ENCODE data around the gene STT3A.

The STT3A gene

DNA sequence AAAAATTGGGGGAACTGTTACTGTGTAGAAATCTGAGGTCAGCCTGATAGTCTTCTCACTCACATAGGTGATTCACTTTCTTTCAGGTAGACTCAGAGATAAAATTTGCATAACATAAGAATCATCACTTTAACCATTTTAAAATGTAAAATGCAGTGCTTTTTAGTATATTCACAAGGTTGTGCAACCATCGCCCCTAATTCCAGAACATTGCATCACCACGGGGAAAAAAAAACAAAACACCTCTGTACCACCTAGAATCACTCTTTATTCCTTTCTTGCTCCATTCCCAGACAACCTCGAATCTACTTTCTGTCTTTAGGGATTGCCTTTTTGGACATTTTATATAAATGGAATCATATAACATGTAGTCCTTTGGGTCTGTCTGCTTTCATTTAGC, 53.2 kb downstream of the STT3A start:
- H3K4me1 ChIP-seq (ENCODE audit: control insufficient read depth in 2 of 2, insufficient read depth in 2 of 2, low read length in 2 of 2): no peaks in the 10 kb centered on the region
- H3K27me3 ChIP-seq (ENCODE audit: control insufficient read depth in 2 of 2, insufficient read depth in 2 of 2, low read length in 2 of 2): no peaks in the 10 kb centered on the region
- H3K9ac ChIP-seq (ENCODE audit: low read depth in 1 of 2, low read length in 2 of 2): no peak overlapping the region
- no peaks in the 10 kb centered on the region for H3K9me3 ChIP-seq (ENCODE audit: control insufficient read depth in 2 of 2, low read length in 2 of 2)
- H3K36me3 ChIP-seq (ENCODE audit: control insufficient read depth in 2 of 2, insufficient read depth in 2 of 2, low read length in 2 of 2): peaks cover 0 to 5% of the 10 kb centered on the region in 2 donors
- H3K4me3 ChIP-seq (ENCODE audit: low read length in 2 of 2): no peak overlapping the region
- no peak overlapping the region for H3K27ac ChIP-seq (ENCODE audit: low read depth in 2 of 2, low read length in 2 of 2)

DNA sequence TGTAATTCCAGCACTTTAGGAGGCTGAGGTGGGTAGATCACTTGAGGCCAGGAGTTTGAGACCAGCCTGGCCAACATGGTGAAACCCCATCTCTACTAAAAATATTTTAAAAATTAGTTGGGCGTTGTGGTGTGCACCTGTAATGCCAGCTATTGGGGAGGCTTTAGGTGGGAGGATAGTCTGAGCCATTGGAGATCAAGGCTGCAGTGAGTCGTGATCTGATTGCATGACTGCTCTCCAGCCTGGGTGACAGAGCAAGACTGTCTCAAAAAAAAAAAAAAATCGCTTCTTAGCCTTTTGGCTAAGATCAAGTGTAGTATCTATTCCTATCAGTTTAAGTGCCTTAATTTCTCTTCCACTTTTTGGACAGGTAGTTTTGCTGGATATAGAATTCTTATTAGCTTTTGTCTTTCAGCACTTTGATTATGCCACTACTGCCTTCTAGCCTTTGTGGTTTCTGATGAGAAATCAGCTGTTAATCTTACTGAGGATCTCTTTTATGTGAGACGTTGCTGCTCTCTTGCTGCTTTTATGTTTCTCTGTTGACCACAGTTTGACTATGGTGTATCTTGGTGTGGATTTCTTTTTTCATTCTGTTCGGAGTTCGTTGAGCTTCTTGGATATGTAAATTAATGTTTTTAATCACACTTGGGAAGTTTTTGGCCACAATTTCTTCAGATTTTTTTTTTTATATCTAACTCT, 57.0 kb downstream of the STT3A start:
- H3K27me3 ChIP-seq (ENCODE audit: control insufficient read depth in 2 of 2, insufficient read depth in 2 of 2, low read length in 2 of 2): no peaks in the 10 kb centered on the region
- H3K9me3 ChIP-seq (ENCODE audit: control insufficient read depth in 2 of 2, low read length in 2 of 2): no peaks in the 10 kb centered on the region
- H3K4me1 ChIP-seq (ENCODE audit: control insufficient read depth in 2 of 2, insufficient read depth in 2 of 2, low read length in 2 of 2): no peaks in the 10 kb centered on the region
- H3K27ac ChIP-seq (ENCODE audit: low read depth in 2 of 2, low read length in 2 of 2): no peak overlapping the region
- H3K9ac ChIP-seq (ENCODE audit: low read depth in 1 of 2, low read length in 2 of 2): no peak overlapping the region
- H3K4me3 ChIP-seq (ENCODE audit: low read length in 2 of 2): no peak overlapping the region
- H3K36me3 ChIP-seq (ENCODE audit: control insufficient read depth in 2 of 2, insufficient read depth in 2 of 2, low read length in 2 of 2): peaks cover 0 to 4% of the 10 kb centered on the region in 2 donors

DNA sequence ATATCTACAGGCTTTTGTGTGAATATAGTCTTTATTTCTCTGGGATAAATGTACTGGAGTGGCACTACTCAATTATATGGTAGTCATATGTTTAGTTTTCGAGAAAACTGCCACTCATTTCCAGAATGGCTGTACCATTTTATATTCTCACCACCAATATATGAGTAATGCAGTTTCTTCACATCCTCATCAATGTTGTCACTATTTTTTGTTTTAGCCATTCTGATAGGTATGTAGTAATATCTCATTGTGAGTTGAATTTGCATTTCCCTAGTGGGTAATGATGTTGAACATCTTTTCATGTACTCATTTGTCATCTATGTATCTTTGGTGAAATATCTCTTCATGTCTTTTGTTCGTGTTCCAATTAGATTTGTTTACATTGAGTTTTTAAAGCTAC, 70.0 kb downstream of the STT3A start:
- H3K4me3 ChIP-seq (ENCODE audit: low read length in 2 of 2): no peak overlapping the region
- H3K4me1 ChIP-seq (ENCODE audit: control insufficient read depth in 2 of 2, insufficient read depth in 2 of 2, low read length in 2 of 2): no peaks in the 10 kb centered on the region
- no peak overlapping the region for H3K27ac ChIP-seq (ENCODE audit: low read depth in 2 of 2, low read length in 2 of 2)
- H3K9ac ChIP-seq (ENCODE audit: low read depth in 1 of 2, low read length in 2 of 2): no peak overlapping the region
- no peaks in the 10 kb centered on the region for H3K9me3 ChIP-seq (ENCODE audit: control insufficient read depth in 2 of 2, low read length in 2 of 2)
- H3K27me3 ChIP-seq (ENCODE audit: control insufficient read depth in 2 of 2, insufficient read depth in 2 of 2, low read length in 2 of 2): no peaks in the 10 kb centered on the region
- no peaks in the 10 kb centered on the region for H3K36me3 ChIP-seq (ENCODE audit: control insufficient read depth in 2 of 2, insufficient read depth in 2 of 2, low read length in 2 of 2)

DNA sequence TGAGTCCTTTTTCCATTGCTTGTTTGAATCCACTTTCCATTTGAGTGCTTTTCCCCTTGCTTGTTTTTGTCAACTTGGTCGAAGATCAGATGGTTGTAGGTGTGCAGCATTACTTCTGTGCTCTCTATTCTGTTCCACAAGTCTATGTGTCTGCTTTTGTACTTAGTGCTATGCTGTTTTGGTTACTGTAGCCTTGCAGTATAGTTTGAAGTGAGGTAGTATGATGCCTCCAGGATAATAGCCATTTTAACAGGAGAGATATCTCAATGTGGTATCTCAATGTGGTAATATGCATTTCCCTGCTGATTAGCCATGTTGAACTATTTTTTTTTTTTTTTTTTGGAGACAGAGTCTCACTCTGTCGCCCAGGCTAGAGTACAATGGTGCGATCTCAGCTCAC, 71.3 kb downstream of the STT3A start:
- H3K27me3 ChIP-seq (ENCODE audit: control insufficient read depth in 2 of 2, insufficient read depth in 2 of 2, low read length in 2 of 2): no peaks in the 10 kb centered on the region

DNA sequence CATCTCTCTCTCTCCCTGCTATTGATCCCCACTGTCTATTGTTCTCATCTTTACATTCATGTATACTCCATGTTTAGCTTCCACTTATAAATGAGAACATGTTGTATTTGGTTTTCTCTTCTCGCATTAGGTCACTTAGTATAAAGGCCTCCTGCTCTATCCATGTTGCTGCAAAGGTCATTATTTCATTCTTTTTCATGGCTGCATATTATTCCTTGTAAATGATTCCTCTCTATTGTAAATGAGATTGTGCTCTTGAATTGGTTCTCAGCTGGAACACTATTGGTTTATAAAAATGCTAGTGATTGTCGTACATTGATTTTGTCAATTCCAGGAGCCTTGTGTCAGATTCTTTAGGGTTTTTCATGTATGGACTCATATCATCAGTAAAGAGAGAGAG, 74.5 kb downstream of the STT3A start:
- H3K9ac ChIP-seq (ENCODE audit: low read depth in 1 of 2, low read length in 2 of 2): no peak overlapping the region
- H3K9me3 ChIP-seq (ENCODE audit: control insufficient read depth in 2 of 2, low read length in 2 of 2): no peaks in the 10 kb centered on the region
- no peaks in the 10 kb centered on the region for H3K36me3 ChIP-seq (ENCODE audit: control insufficient read depth in 2 of 2, insufficient read depth in 2 of 2, low read length in 2 of 2)
- H3K4me3 ChIP-seq (ENCODE audit: low read length in 2 of 2): no peak overlapping the region
- H3K4me1 ChIP-seq (ENCODE audit: control insufficient read depth in 2 of 2, insufficient read depth in 2 of 2, low read length in 2 of 2): peaks cover 0 to 3% of the 10 kb centered on the region in 2 donors
- no peaks in the 10 kb centered on the region for H3K27me3 ChIP-seq (ENCODE audit: control insufficient read depth in 2 of 2, insufficient read depth in 2 of 2, low read length in 2 of 2)
- H3K27ac ChIP-seq (ENCODE audit: low read depth in 2 of 2, low read length in 2 of 2): no peak overlapping the region

More for the DNA sequence above, 71.3 kb downstream of the STT3A start:
- Histone ChIP-seq H3K9ac (ENCODE audit: low read depth in 1 of 2, low read length in 2 of 2) (no peak overlapping the region), H3K9me3 (ENCODE audit: control insufficient read depth in 2 of 2, low read length in 2 of 2) (no peaks in the 10 kb centered on the region), H3K4me3 (ENCODE audit: low read length in 2 of 2) (no peak overlapping the region), H3K27ac (ENCODE audit: low read depth in 2 of 2, low read length in 2 of 2) (no peak overlapping the region), H3K36me3 (ENCODE audit: control insufficient read depth in 2 of 2, insufficient read depth in 2 of 2, low read length in 2 of 2) (no peaks in the 10 kb centered on the region), H3K4me1 (ENCODE audit: control insufficient read depth in 2 of 2, insufficient read depth in 2 of 2, low read length in 2 of 2) (no peaks in the 10 kb centered on the region)

DNA sequence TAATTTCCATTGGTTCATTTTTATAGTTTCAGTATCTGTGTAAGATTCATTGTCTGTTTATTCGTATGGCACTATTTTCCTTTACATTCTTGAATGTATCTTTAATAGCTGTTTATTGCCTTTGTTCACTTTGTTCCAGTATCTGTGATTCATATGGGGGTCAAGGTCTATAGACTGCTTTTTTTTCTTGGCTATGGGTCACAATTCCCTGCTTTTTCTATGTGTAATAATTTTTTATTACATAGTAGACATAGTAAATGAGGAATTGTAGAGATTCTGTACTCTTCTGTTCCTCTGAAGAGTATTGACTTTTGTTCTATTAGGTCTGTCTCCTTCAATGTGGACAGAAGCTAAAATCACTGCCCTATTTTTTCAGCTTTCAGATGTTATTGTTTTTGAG, 77.5 kb downstream of the STT3A start:
- no peaks in the 10 kb centered on the region for H3K9me3 ChIP-seq (ENCODE audit: control insufficient read depth in 2 of 2, low read length in 2 of 2)
- H3K4me1 ChIP-seq (ENCODE audit: control insufficient read depth in 2 of 2, insufficient read depth in 2 of 2, low read length in 2 of 2): peaks cover 0 to 3% of the 10 kb centered on the region in 2 donors
- H3K36me3 ChIP-seq (ENCODE audit: control insufficient read depth in 2 of 2, insufficient read depth in 2 of 2, low read length in 2 of 2): no peaks in the 10 kb centered on the region
- H3K9ac ChIP-seq (ENCODE audit: low read depth in 1 of 2, low read length in 2 of 2): no peak overlapping the region
- no peaks in the 10 kb centered on the region for H3K27me3 ChIP-seq (ENCODE audit: control insufficient read depth in 2 of 2, insufficient read depth in 2 of 2, low read length in 2 of 2)
- H3K4me3 ChIP-seq (ENCODE audit: low read length in 2 of 2): no peak overlapping the region
- no peak overlapping the region for H3K27ac ChIP-seq (ENCODE audit: low read depth in 2 of 2, low read length in 2 of 2)

DNA sequence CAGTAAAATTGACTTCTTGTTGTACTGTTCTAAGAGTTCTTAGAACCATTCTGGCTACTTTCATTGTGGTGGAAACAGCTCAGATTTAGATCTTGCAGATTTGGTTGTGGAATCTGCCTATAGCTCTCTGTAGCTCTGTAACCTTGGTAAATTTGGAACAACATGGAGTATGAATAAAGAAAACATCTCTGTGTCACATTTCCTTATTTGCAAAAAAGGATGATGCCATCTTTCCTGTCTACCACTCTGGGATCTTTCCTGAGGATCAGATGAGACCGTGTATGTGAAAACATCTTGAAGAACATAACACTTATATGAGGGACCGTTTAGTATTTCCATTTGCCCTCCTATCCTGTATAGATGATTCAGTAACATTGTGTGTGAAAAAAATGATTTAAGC, 78.9 kb downstream of the STT3A start:
- Histone ChIP-seq H3K27ac (ENCODE audit: low read depth in 2 of 2, low read length in 2 of 2) (no peak overlapping the region), H3K36me3 (ENCODE audit: control insufficient read depth in 2 of 2, insufficient read depth in 2 of 2, low read length in 2 of 2) (no peaks in the 10 kb centered on the region)

More for the DNA sequence above, 78.9 kb downstream of the STT3A start:
- Histone ChIP-seq H3K4me3 (ENCODE audit: low read length in 2 of 2) (no peak overlapping the region), H3K4me1 (ENCODE audit: control insufficient read depth in 2 of 2, insufficient read depth in 2 of 2, low read length in 2 of 2) (peaks cover 0 to 3% of the 10 kb centered on the region in 2 donors), H3K9ac (ENCODE audit: low read depth in 1 of 2, low read length in 2 of 2) (no peak overlapping the region), H3K9me3 (ENCODE audit: control insufficient read depth in 2 of 2, low read length in 2 of 2) (no peaks in the 10 kb centered on the region), H3K27me3 (ENCODE audit: control insufficient read depth in 2 of 2, insufficient read depth in 2 of 2, low read length in 2 of 2) (no peaks in the 10 kb centered on the region)
